Ramos (cell line): Measurements from ENCODE around the gene LNPEP.

Experiments used
- in situ Hi-C: fragments of 300-500 bp; cut with MboI; formaldehyde crosslinking; loops from one replicate; pipeline ENCODE4 v1.14.3; 2022; ENCODE audit warnings: low sequenced_read_pairs; ENCODE audit not compliant: unreplicated experiment

LNPEP gene

DNA sequence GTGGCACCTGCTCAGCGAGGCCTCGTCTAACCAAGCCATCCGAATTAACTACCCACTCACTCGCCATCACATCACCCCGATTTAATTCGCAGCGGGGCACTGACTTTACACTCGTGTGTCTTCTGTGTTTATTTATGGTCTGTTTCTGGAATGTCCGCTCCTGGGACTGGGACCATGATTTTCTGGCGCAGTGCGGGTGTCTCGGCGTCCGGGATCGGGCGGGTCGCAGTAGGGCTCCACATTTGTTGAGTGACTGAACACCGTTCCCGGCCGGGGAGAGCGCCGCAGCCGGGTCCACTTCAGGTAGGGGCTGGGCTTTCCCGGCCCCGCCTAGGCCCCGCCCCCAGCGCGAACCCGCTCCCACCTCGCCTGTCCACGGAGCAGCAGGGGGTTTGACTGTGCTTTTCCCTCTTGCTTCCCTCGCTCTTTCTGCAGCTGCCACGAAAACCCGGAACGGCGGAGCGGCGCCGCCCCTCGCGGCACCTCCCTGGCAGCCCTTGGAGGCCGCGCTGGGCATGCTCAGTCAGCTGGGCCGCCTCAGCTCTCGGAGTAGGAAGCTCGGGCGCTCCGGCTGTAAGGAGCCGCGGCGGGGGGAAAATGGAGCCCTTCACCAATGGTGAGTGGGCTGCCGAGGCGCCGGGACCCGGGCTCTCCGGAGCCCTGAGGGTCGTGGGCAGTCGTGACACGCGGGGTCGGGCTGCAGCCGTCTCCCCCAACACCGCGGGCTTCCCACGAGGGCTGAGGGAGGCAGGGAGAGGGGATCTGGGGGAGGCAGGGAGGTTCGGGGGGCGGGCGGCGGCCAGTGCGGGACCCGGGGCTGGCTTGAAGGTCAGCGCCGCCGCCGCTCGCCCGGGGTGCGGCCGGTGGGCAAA, at the start of gene LNPEP:
TSS of gene LNPEP (plus strand) at position 522 of the 872 bp plus-strand sequence. CDS start at position 598, 76 bp downstream.
- in situ Hi-C loops, result no loop called here

DNA sequence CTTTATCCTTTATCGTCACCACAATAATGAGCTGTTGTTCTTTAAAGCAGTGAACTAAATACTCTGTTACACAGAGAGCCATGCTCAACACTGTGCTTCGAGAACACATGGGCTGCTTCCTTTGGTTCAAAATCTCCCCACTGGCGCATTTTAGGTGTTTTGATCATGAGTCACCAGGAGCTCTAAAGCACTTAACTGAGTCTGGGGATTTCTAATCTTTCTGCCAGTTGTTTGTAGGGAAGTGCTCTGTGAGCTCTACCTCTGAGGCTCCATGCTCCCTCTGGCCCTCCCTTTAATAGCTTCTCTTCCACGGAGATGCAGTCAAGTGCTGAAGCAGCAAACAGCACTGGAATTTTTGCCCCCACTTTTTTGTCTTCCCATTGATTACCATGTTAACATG, 42.5 kb upstream of the LNPEP start:
- in situ Hi-C loops, result no loop called here

- in situ Hi-C loops, result no loop called here
Observed at GRCh38 chr5:96896276-96896675, 39.6 kb upstream of the LNPEP start.

DNA sequence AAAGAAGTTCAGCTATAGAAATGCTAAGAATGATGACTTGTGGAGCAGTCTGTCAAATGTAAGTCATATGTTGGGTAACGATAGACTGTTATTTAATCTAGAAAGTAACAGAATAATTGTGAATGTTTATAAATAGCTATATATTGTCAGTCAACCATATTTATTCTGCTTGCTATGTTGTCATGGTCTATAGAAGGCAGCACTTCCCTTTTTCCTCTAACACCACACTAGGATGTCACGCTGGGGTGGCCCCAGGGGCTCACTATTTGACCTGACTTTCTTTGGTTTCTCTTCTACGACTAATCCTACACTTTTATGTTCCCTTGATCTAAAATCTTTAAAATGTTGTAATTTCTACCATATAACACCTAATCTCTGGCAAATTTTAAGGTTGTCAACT, 39.1 kb upstream of the LNPEP start:
- in situ Hi-C loops, result no loop called here

DNA sequence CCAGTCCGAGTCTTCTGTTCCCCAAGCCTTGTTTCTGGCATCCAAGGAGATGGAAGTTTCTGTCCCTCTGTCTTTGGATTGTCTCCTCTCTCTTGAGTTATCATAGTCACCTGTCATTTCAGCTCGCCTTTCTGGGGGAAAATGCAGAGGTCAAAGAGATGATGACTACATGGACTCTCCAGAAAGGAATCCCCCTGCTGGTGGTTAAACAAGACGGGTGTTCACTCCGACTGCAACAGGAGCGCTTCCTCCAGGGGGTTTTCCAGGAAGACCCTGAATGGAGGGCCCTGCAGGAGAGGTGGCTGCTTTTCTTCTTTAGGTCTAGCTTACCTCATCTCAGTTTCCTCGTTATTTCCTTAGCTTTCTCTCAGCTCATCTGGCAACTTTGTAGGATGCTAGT, 34.5 kb upstream of the LNPEP start:
- in situ Hi-C loops, result no loop called here

GRCh38 chr5:96901841-96902240, 34.0 kb upstream of the LNPEP start:
- in situ Hi-C loops, result no loop called here

- in situ Hi-C loops, result no loop called here
Observed at GRCh38 chr5:96902876-96903275, 33.0 kb upstream of the LNPEP start.

- in situ Hi-C loops, result no loop called here
Observed at GRCh38 chr5:96903300-96903699, 32.6 kb upstream of the LNPEP start.

DNA sequence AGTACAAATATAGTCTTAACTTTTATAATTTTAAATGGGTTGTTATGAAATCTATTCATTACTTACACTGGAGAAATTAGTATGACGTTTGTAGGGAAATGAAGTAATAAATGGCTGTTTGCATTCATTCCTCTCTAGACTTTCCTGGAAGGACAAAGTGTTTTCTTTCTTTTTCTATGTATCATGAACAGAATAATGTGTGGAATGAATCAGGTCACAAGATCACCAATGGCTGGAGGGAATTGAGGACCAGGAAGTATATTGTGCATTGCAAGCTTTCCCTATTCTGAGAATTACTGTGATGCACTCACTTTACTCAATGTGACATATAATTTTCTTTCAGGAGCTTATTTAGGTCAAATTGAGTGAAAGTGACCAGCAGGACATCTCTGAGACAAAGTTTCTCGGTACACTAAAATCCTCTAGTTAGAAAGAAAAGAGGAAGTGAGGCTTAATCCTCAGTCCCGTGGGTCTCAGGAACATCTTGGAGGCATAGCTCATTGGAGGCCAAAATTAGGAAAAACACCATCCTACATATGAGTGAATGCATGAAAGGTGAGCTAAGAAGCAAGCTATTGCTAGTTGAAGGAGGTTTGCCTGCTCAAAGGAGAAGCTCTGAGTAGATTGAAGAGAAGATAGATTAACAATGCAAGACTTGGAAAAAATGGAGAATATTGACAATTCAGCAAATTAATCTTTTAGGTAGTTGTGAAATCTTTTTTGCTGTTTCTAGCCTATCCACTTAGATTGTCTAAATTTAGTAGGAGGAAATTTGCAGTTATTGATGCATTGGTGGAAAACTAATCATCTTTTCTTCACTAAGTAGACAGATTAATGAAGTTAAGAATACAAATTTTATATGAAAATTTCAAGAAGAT, 31.6 kb upstream of the LNPEP start:
- in situ Hi-C loops, result no loop called here

GRCh38 chr5:96905864-96906263, 30.0 kb upstream of the LNPEP start:
- in situ Hi-C loops, result no loop called here

DNA sequence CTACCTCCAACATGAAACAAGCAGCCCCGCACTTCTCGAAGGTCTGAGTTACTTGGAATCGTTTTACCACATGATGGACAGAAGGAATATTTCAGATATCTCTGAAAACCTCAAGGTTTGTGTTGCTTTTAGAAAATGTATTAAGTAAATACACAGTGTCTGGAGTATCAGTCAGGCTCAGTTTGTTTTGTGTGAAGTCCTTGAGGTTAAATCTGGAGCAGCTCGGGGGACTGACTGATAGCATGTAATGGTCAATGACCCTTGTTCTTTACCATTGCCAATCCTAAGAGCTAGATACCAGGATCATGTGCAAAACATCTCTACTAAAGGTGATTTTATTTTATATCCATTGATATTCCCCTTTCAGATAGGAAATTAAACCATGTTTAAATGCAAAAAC, 26.9 kb upstream of the LNPEP start:
- in situ Hi-C loops, result no loop called here

GRCh38 chr5:96909435-96909834, 26.4 kb upstream of the LNPEP start:
- in situ Hi-C loops, result no loop called here

GRCh38 chr5:96911139-96911538, 24.7 kb upstream of the LNPEP start:
- in situ Hi-C loops, result no loop called here

GRCh38 chr5:96913233-96913632, 22.6 kb upstream of the LNPEP start:
- in situ Hi-C loops, result no loop called here

DNA sequence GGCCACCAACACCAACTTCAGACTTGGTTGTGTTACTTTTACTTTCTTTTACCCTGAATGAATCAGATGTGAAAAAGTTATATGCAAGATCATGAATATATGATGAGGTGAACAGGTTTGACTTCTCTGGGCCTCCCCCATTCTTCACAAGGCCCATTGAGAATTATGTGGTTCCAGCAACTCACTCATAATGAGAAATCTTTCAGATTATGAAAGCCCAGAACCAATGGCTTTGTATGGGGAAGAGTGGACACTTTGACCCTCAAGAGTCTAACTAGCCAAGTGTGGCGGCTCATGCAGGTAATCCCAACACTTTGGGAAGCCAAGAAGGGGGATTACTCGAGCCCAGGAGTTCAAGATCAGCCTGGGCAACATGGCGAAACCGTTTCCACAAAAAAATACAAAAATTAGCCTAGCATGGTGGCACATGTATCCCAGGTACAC, 16.1 kb upstream of the LNPEP start:
- in situ Hi-C loops, result no loop called here

GRCh38 chr5:96920744-96921355, 15.0 kb upstream of the LNPEP start:
- in situ Hi-C loops, result no loop called here

DNA sequence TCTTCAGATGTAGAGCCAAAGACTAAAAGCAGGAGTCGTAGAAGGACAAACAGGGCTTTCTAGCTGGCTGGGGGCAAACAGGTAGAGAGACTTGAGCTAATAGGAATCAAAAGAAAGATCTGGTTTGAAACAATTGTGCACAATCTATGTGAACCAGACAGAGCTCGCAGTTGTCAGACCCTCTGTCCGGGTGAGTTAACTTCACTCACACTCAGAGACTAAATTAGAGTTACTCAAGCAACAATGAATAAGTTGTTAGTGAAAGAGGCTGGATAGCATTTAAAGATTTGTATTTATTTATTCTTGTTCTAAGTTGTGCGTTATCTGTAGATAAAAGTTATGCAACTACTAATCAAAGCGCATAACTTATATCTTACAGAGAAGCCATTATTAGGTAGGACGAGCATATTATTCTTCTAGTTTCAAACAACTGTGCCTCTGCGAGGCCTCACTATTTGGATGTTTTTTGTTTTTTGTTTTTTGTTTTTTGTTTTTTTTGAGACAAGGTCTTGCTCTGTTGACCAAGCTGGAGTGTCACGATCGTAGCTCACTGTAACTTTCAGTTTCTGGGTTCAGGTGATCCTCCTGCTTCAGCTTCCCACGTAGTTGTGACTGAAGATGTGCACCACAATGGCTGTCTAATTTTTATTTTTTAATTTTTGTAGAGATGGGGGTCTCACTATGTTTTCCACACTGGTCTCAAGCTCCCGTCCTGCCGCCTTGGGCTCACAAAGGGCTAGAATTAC, 13.2 kb upstream of the LNPEP start:
- in situ Hi-C loops, result no loop called here

DNA sequence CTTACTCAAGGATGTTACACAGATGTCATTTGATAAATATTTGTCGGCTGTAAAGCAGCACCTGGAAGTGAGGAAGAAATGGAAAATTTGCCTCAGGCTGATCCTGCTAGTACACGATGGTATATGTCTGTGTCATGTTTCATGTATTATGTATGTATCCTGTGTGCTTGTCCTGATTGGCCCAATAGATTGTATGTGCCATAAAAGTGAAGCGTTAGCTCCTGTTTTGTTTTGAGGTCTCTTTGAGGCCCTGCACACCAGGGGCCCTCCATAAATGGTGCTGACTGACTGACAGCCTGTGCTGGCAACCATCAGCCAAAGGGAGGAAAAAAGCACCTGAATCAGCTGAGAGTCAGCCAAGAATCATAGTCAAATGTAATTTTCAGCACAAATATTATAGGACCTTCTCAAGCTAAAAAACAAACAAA, 11.8 kb upstream of the LNPEP start:
- in situ Hi-C loops, result no loop called here

DNA sequence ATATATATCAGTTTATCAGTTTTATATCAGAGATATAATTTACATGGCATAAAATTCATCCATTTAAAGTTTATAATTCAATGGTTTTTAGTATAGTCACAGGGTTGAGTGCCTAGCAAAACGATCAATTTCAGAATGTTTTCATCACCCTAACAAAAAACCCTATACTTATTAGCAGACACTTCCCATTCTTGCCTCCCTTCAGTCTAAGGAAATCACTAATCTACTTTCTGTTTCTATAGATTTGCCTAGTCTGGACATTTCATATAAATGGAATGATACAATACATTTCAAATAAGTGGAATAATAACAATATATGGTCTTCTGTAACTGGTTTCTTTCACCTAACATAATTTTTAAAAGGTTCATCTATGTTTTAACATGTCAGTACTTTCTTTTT, 9.6 kb upstream of the LNPEP start:
- in situ Hi-C loops, result no loop called here

DNA sequence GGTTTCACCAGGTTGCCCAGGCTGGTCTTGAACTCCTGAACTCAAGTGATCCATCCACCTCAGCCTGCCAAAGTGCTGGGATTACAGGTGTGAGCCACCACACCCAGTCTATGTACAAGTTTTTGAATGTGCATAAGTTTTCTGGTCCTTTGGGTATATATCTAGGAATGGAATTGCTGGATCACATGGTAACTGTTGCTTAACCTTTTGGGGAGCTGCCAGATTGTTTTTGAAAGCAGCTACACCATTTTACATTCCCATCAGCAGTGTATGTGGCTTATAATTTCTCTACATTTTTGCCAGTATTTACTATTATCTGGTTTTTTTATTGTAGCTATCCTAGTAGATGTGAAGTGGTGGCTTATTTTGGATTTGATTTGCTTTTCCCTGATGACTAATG, 8.9 kb upstream of the LNPEP start:
- in situ Hi-C loops, result no loop called here
